ENCODE measurements around the gene FOXL3. TPM values are rescaled to one million over a fixed set of nuclear protein-coding genes. Genes with fewer than 3 reads are reported as not detected.

The FOXL3 gene
- total and polyA plus RNA-seq, 4 donors = not detected

DNA sequence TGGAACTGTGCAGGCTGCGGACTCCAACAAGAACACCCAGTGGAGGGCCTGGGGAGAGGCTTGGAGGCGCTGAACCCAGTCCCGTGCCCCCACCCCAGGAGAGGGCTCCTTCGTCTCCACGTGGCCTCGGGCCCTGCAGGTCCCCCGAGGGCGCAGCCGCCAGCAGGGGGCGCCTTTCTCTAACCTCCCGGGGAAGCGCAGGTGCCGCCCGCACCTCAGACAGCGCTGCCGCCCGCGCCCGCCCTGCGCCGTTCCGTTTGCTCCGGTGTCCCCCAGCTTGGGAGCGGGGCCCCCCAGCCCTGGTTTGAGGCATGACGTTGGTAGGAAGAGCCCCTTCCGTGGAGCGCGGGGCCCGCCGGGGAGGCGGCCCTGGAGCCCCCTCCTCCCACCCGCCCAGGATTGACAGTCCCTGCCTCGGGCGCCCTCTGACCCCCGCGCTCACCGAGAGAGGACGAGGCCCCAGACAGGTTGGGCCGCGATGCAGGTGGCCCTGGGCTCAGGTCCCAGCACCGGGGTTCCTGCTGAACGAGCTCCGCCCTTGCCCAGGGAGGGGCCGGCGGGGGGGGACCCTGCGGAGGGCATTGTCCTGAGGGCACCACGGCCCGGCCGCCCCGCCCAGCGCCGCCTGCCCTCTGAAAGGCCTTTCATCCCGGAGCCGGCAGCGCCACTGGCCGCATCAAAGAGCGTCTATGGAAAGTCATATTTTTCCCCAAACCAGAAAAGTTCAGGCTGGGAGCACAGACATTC, 42.8 kb downstream of the FOXL3 start:
- TF ChIP-seq YY1 (IDR thresholded peaks at IDR 0.05) = no peak
- TF ChIP-seq, protein P1, sequence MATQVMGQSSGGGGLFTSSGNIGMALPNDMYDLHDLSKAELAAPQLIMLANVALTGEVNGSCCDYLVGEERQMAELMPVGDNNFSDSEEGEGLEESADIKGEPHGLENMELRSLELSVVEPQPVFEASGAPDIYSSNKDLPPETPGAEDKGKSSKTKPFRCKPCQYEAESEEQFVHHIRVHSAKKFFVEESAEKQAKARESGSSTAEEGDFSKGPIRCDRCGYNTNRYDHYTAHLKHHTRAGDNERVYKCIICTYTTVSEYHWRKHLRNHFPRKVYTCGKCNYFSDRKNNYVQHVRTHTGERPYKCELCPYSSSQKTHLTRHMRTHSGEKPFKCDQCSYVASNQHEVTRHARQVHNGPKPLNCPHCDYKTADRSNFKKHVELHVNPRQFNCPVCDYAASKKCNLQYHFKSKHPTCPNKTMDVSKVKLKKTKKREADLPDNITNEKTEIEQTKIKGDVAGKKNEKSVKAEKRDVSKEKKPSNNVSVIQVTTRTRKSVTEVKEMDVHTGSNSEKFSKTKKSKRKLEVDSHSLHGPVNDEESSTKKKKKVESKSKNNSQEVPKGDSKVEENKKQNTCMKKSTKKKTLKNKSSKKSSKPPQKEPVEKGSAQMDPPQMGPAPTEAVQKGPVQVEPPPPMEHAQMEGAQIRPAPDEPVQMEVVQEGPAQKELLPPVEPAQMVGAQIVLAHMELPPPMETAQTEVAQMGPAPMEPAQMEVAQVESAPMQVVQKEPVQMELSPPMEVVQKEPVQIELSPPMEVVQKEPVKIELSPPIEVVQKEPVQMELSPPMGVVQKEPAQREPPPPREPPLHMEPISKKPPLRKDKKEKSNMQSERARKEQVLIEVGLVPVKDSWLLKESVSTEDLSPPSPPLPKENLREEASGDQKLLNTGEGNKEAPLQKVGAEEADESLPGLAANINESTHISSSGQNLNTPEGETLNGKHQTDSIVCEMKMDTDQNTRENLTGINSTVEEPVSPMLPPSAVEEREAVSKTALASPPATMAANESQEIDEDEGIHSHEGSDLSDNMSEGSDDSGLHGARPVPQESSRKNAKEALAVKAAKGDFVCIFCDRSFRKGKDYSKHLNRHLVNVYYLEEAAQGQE (IDR thresholded peaks at IDR 0.05) = no peak
- TF ChIP-seq FOXA1 (IDR thresholded peaks at IDR 0.05) = no peak
- TF ChIP-seq, protein P2, sequence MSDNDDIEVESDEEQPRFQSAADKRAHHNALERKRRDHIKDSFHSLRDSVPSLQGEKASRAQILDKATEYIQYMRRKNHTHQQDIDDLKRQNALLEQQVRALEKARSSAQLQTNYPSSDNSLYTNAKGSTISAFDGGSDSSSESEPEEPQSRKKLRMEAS (IDR thresholded peaks at IDR 0.05) = no peak
- TF ChIP-seq JUND (IDR thresholded peaks at IDR 0.05) = no peak
- TF ChIP-seq EGR1 (IDR thresholded peaks at IDR 0.05; ENCODE audit: low read depth in 2 of 2) = no peak
- TF ChIP-seq, protein P3, sequence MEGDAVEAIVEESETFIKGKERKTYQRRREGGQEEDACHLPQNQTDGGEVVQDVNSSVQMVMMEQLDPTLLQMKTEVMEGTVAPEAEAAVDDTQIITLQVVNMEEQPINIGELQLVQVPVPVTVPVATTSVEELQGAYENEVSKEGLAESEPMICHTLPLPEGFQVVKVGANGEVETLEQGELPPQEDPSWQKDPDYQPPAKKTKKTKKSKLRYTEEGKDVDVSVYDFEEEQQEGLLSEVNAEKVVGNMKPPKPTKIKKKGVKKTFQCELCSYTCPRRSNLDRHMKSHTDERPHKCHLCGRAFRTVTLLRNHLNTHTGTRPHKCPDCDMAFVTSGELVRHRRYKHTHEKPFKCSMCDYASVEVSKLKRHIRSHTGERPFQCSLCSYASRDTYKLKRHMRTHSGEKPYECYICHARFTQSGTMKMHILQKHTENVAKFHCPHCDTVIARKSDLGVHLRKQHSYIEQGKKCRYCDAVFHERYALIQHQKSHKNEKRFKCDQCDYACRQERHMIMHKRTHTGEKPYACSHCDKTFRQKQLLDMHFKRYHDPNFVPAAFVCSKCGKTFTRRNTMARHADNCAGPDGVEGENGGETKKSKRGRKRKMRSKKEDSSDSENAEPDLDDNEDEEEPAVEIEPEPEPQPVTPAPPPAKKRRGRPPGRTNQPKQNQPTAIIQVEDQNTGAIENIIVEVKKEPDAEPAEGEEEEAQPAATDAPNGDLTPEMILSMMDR (IDR thresholded peaks at IDR 0.05; ENCODE audit: low read depth, low read length, missing input control) = peak; percentile 80
- TF ChIP-seq, protein P4, sequence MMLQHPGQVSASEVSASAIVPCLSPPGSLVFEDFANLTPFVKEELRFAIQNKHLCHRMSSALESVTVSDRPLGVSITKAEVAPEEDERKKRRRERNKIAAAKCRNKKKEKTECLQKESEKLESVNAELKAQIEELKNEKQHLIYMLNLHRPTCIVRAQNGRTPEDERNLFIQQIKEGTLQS (IDR thresholded peaks at IDR 0.05) = no peak
- TF ChIP-seq HNF4A (conservative IDR thresholded peaks at IDR 0.05) = peak; percentile 4 to 39
- TF ChIP-seq NR2F2 (IDR thresholded peaks at IDR 0.05) = peak; percentile 4
- TF ChIP-seq FOXA2 (IDR thresholded peaks at IDR 0.05) = no peak
- peak; percentile 27 for TF ChIP-seq SP1 (IDR thresholded peaks at IDR 0.05)
- no peak for TF ChIP-seq GABPA (IDR thresholded peaks at IDR 0.05 in 1 of 2, conservative IDR thresholded peaks at IDR 0.05 in 1 of 2)
- peak in 1 of 2 donors; percentile 64 for TF ChIP-seq RXRA (IDR thresholded peaks at IDR 0.05)
- TF ChIP-seq TAF1 (conservative IDR thresholded peaks at IDR 0.05) = no peak
- no peak for TF ChIP-seq HNF4G (IDR thresholded peaks at IDR 0.05)
- TF ChIP-seq, protein P5, sequence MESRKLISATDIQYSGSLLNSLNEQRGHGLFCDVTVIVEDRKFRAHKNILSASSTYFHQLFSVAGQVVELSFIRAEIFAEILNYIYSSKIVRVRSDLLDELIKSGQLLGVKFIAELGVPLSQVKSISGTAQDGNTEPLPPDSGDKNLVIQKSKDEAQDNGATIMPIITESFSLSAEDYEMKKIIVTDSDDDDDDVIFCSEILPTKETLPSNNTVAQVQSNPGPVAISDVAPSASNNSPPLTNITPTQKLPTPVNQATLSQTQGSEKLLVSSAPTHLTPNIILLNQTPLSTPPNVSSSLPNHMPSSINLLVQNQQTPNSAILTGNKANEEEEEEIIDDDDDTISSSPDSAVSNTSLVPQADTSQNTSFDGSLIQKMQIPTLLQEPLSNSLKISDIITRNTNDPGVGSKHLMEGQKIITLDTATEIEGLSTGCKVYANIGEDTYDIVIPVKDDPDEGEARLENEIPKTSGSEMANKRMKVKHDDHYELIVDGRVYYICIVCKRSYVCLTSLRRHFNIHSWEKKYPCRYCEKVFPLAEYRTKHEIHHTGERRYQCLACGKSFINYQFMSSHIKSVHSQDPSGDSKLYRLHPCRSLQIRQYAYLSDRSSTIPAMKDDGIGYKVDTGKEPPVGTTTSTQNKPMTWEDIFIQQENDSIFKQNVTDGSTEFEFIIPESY (IDR thresholded peaks at IDR 0.05) = no peak
- TF ChIP-seq RAD21 (IDR thresholded peaks at IDR 0.05) = peak; percentile 79 to 87

More for the DNA sequence above, 42.8 kb downstream of the FOXL3 start:
- peak; percentile 82 for DNase-seq (ENCODE audit: low spot score)
- Histone ChIP-seq H3K4me1 (ENCODE audit: control insufficient read depth in 4 of 4, insufficient read depth in 4 of 4, low read length in 3 of 4) (peaks cover 0 to 3% (median 0%) of the 10 kb centered on the region in 4 donors), H3K9ac (ENCODE audit: low read depth in 1 of 2, low read length in 2 of 2) (peak overlapping the region in 1 of 2 donors; percentile 9), H3K27me3 (ENCODE audit: control insufficient read depth in 4 of 4, insufficient read depth in 4 of 4, low read length in 3 of 4) (no peaks in the 10 kb centered on the region), H3K4me3 (ENCODE audit: low read depth in 1 of 3, low read length in 3 of 3) (peak overlapping the region in 2 of 3 donors; percentile 30 to 43), H3K9me3 (ENCODE audit: control insufficient read depth in 4 of 4, low read length in 3 of 4) (no peaks in the 10 kb centered on the region), H3K27ac (ENCODE audit: low read depth in 1 of 2, low read length in 2 of 2) (peak overlapping the region; percentile 63 to 73), H3K36me3 (ENCODE audit: control insufficient read depth in 4 of 4, insufficient read depth in 3 of 4, low read depth in 1 of 4, low read length in 3 of 4) (no peaks in the 10 kb centered on the region)
- 5% methylated on average over 57 of the region's 57 CpGs for WGBS

Data from liver (tissue), 9 donors.